OCI-LY3 (cell line): Measurements from ENCODE around the gene SP9.
A peak's percentile ranks its signal among the peaks of the same experiment; 100 is the strongest.

ENCODE experiments used
- H2AFZ ChIP-seq: fragments of 200-600, 300-600 bp; shearing (Covaris generic); 2 replicates; pipeline ENCODE4 v1.6.0; 2014; ENCODE audit warnings: antibody characterized with exemption, low read depth, low read length
- H3K27ac ChIP-seq: fragments of 200-600, 300-600 bp; sonication (generic); 2 replicates; pipeline ENCODE4 v1.5.1; 2014; ENCODE audit warnings: mild to moderate bottlenecking, low read length, moderate library complexity, mixed read lengths
- H3K27me3 ChIP-seq: fragments of 200-600, 300-600 bp; sonication (generic); 2 replicates; pipeline ENCODE4 v1.6.1; 2014; ENCODE audit warnings: low read depth, low read length, mixed read lengths
- H3K36me3 ChIP-seq: fragments of 200-600, 300-600 bp; sonication (generic); replicated peaks from 2 replicates; pipeline ENCODE3; 2014; ENCODE audit warnings: low read depth, low read length, mixed read lengths
- H3K4me1 ChIP-seq: fragments of 300-600, 200-600 bp; sonication (generic); 2 replicates; pipeline ENCODE4 v1.6.1; 2014; ENCODE audit warnings: low read length, mixed read lengths
- H3K4me2 ChIP-seq: fragments of 200-600, 300-600 bp; sonication (generic); 2 replicates; pipeline ENCODE4 v1.6.1; 2014; ENCODE audit warnings: low read length, mixed read lengths
- H3K4me3 ChIP-seq: fragments of 300-600, 200-600 bp; sonication (generic); 2 replicates; pipeline ENCODE4 v1.5.1; 2014; ENCODE audit warnings: antibody characterized with exemption, mild to moderate bottlenecking, low read length, moderate library complexity
- H3K79me2 ChIP-seq: fragments of 300-600, 200-600 bp; shearing (Covaris generic); 2 replicates; pipeline ENCODE4 v1.6.1; 2014; ENCODE audit warnings: mild to moderate bottlenecking, low read length, mixed read lengths
- H3K9ac ChIP-seq: fragments of 300-600, 200-600 bp; shearing (Covaris generic); 2 replicates; pipeline ENCODE4 v1.6.0; 2014; ENCODE audit warnings: mild to moderate bottlenecking, low read length, moderate library complexity
- H3K9me3 ChIP-seq: fragments of 200-600, 300-600 bp; shearing (Covaris generic); 2 replicates; pipeline ENCODE4 v1.6.1; 2014; ENCODE audit warnings: low read length, mixed read lengths; ENCODE audit not compliant: insufficient read depth
- H4K20me1 ChIP-seq: fragments of 200-600, 300-600 bp; sonication (generic); 2 replicates; pipeline ENCODE4 v1.6.1; 2016; ENCODE audit warnings: low read length, mixed read lengths; ENCODE audit not compliant: insufficient read depth
- CTCF ChIP-seq: fragments of 200-600, 300-600 bp; sonication (generic); IDR thresholded peaks from 2 replicates; pipeline ENCODE4 v1.5.1; 2014; ENCODE audit warnings: antibody characterized with exemption, low read length, low read depth
- EZH2phosphoT487 ChIP-seq: fragments of 200-600 bp; shearing (Covaris generic); IDR thresholded peaks from 2 replicates; pipeline ENCODE4 v1.6.1; 2018; ENCODE audit warnings: antibody characterized with exemption, mixed run types, low read depth

The SP9 gene

GRCh38 chr2:174333372-174334277 is 1.1 kb upstream of the SP9 start:
- peak overlapping the region; percentile 95 for H3K4me2 ChIP-seq
- H3K9ac ChIP-seq = no peak overlapping the region
- peaks cover 44% of the 10 kb centered on the region for H3K27me3 ChIP-seq
- H4K20me1 ChIP-seq = no peaks in the 10 kb centered on the region
- H3K9me3 ChIP-seq = no peaks in the 10 kb centered on the region
- H2AFZ ChIP-seq = 0 out of 2 replicates have a peak overlapping the region, but pooled peaks have one; percentile 32
- H3K79me2 ChIP-seq = no peaks in the 10 kb centered on the region
- H3K27ac ChIP-seq = no peak overlapping the region
- peaks cover 21% of the 10 kb centered on the region for H3K4me1 ChIP-seq
- H3K4me3 ChIP-seq = peak overlapping the region; percentile 83
- TF ChIP-seq CTCF (no peak), EZH2phosphoT487 (no peak)
- no peaks in the 10 kb centered on the region for H3K36me3 ChIP-seq

GRCh38 chr2:174334278-174334715 is 457 bp upstream of the SP9 start:
- H3K27me3 ChIP-seq = peaks cover 41% of the 10 kb centered on the region
- no peaks in the 10 kb centered on the region for H3K36me3 ChIP-seq
- no peak overlapping the region for H3K9ac ChIP-seq
- no peaks in the 10 kb centered on the region for H3K79me2 ChIP-seq
- H3K9me3 ChIP-seq = no peaks in the 10 kb centered on the region
- H3K4me1 ChIP-seq = peaks cover 23% of the 10 kb centered on the region
- no peak overlapping the region for H3K4me3 ChIP-seq
- no peak overlapping the region for H3K4me2 ChIP-seq
- no peaks in the 10 kb centered on the region for H4K20me1 ChIP-seq
- no peak overlapping the region for H3K27ac ChIP-seq
- TF ChIP-seq EZH2phosphoT487 (no peak), CTCF (no peak)
- no peak overlapping the region for H2AFZ ChIP-seq

GRCh38 chr2:174335254-174335987 is 667 bp downstream of the SP9 start:
- peaks cover 25% of the 10 kb centered on the region for H3K4me1 ChIP-seq
- no peaks in the 10 kb centered on the region for H3K79me2 ChIP-seq
- H2AFZ ChIP-seq = no peak overlapping the region
- no peak overlapping the region for H3K4me2 ChIP-seq
- H3K27ac ChIP-seq = no peak overlapping the region
- H3K36me3 ChIP-seq = no peaks in the 10 kb centered on the region
- peaks cover 33% of the 10 kb centered on the region for H3K27me3 ChIP-seq
- H3K9me3 ChIP-seq = no peaks in the 10 kb centered on the region
- no peak overlapping the region for H3K9ac ChIP-seq
- H3K4me3 ChIP-seq = no peak overlapping the region
- no peaks in the 10 kb centered on the region for H4K20me1 ChIP-seq
- TF ChIP-seq CTCF (no peak), EZH2phosphoT487 (no peak)

GRCh38 chr2:174335988-174336500 is 1.3 kb downstream of the SP9 start:
- Histone ChIP-seq H3K9me3 (no peaks in the 10 kb centered on the region), H3K27me3 (peaks cover 27% of the 10 kb centered on the region), H3K36me3 (no peaks in the 10 kb centered on the region), H2AFZ (no peak overlapping the region), H3K9ac (no peak overlapping the region), H4K20me1 (no peaks in the 10 kb centered on the region), H3K79me2 (no peaks in the 10 kb centered on the region), H3K4me2 (no peak overlapping the region), H3K4me3 (no peak overlapping the region), H3K4me1 (peaks cover 27% of the 10 kb centered on the region), H3K27ac (no peak overlapping the region)
- TF ChIP-seq EZH2phosphoT487 = no peak
- no peak for TF ChIP-seq CTCF
